Renal cortex interstitium (tissue), 15 donors: Measurements from ENCODE around the gene ZFAND2B. TPM values are rescaled to one million over a fixed set of nuclear protein-coding genes. Genes with fewer than 3 reads are reported as not detected.

Source experiments
- DNase-seq, 11 donors: peaks; one replicate each; pipeline ENCODE4 v3.0.0-alpha.2; 2013; ENCODE audit warnings: low read depth in 9 of 11, low spot score in 4 of 11; ENCODE audit errors: extremely low read depth in 1 of 11
- long read RNA-seq, 16 experiments: transcript quantifications; one replicate each; lab custom pipeline, GENCODE V29; 2026
- polyA plus RNA-seq, 3 donors: library from polyadenylated mRNA; unstranded; fragments of 120-200 nt; gene quantifications; one replicate each; pipeline ENCODE4 v1.2.1, GENCODE V29; 2013; ENCODE audit not compliant: insufficient read length in 3 of 3

ZFAND2B gene
- polyA plus RNA-seq, result 10 to 100 TPM; 36.1 to 50.4 (median 43.0) TPM
- long read RNA-seq, donor 1, partial matches to known transcripts, result 6 of 20 reads
- long read RNA-seq, donor 1, other reads (novel, unspliced or antisense), result 0 of 20 reads
- long read RNA-seq, donor 2, transcript ZFAND2B-201 (9 exons, 1,314 nt), result major isoform, 5 of 19 reads
- long read RNA-seq, donor 2, partial matches to known transcripts, result 5 of 19 reads
- long read RNA-seq, donor 2, other reads (novel, unspliced or antisense), result 0 of 19 reads
- long read RNA-seq, donor 3, transcript ZFAND2B-212 (10 exons, 1,199 nt), result minor isoform, 6 of 20 reads
- long read RNA-seq, donor 3, transcript ZFAND2B-201 (9 exons, 1,314 nt), result major isoform, 8 of 20 reads
- long read RNA-seq, donor 3, partial matches to known transcripts, result 0 of 20 reads
- long read RNA-seq, donor 3, other reads (novel, unspliced or antisense), result 0 of 20 reads
- long read RNA-seq, donor 4, partial matches to known transcripts, result 0 of 6 reads
- long read RNA-seq, donor 4, other reads (novel, unspliced or antisense), result 0 of 6 reads
- long read RNA-seq, donor 5, result 0 reads
- long read RNA-seq, donor 6, transcript ZFAND2B-212 (10 exons, 1,199 nt), result major isoform, 5 of 14 reads
- long read RNA-seq, donor 6, partial matches to known transcripts, result 0 of 14 reads
- long read RNA-seq, donor 6, other reads (novel, unspliced or antisense), result 0 of 14 reads
- long read RNA-seq, donor 7, transcript ZFAND2B-201 (9 exons, 1,314 nt), result major isoform, 5 of 19 reads
- long read RNA-seq, donor 7, partial matches to known transcripts, result 0 of 19 reads
- long read RNA-seq, donor 7, other reads (novel, unspliced or antisense), result 0 of 19 reads
- long read RNA-seq, donor 8, transcript ZFAND2B-208 (5 exons, 2,021 nt), result minor isoform, 6 of 33 reads
- long read RNA-seq, donor 8, transcript ZFAND2B-201 (9 exons, 1,314 nt), result major isoform, 9 of 33 reads
- long read RNA-seq, donor 8, partial matches to known transcripts, result 5 of 33 reads
- long read RNA-seq, donor 8, other reads (novel, unspliced or antisense), result 0 of 33 reads
- long read RNA-seq, donor 9, transcript ZFAND2B-201 (9 exons, 1,314 nt), result major isoform, 5 of 15 reads
- long read RNA-seq, donor 9, partial matches to known transcripts, result 0 of 15 reads
- long read RNA-seq, donor 9, other reads (novel, unspliced or antisense), result 0 of 15 reads
- long read RNA-seq, donor 10, transcript ZFAND2B-201 (9 exons, 1,314 nt), result major isoform, 7 of 14 reads
- long read RNA-seq, donor 10, transcript ZFAND2B-212 (10 exons, 1,199 nt), result minor isoform, 5 of 14 reads
- long read RNA-seq, donor 10, partial matches to known transcripts, result 0 of 14 reads
- long read RNA-seq, donor 10, other reads (novel, unspliced or antisense), result 0 of 14 reads
- long read RNA-seq, donor 11, partial matches to known transcripts, result 0 of 10 reads
- long read RNA-seq, donor 11, other reads (novel, unspliced or antisense), result 0 of 10 reads
- long read RNA-seq, donor 12, partial matches to known transcripts, result 0 of 8 reads
- long read RNA-seq, donor 12, other reads (novel, unspliced or antisense), result 0 of 8 reads
- long read RNA-seq, donor 13, transcript ZFAND2B-212 (10 exons, 1,199 nt), result major isoform, 11 of 50 reads
- long read RNA-seq, donor 13, transcript ZFAND2B-201 (9 exons, 1,314 nt), result minor isoform, 9 of 50 reads
- long read RNA-seq, donor 13, transcript ZFAND2B-208 (5 exons, 2,021 nt), result minor isoform, 5 of 50 reads
- long read RNA-seq, donor 13, partial matches to known transcripts, result 13 of 50 reads
- long read RNA-seq, donor 13, other reads (novel, unspliced or antisense), result 0 of 50 reads
- long read RNA-seq, donor 14, transcript ZFAND2B-212 (10 exons, 1,199 nt), result major isoform, 6 of 19 reads
- long read RNA-seq, donor 14, transcript ZFAND2B-201 (9 exons, 1,314 nt), result major isoform, 6 of 19 reads
- long read RNA-seq, donor 14, partial matches to known transcripts, result 0 of 19 reads
- long read RNA-seq, donor 14, other reads (novel, unspliced or antisense), result 0 of 19 reads
- long read RNA-seq, donor 15, partial matches to known transcripts, result 0 of 8 reads
- long read RNA-seq, donor 15, other reads (novel, unspliced or antisense), result 0 of 8 reads
- long read RNA-seq, donor 16, transcript ZFAND2B-201 (9 exons, 1,314 nt), result minor isoform, 8 of 82 reads
- long read RNA-seq, donor 16, transcript ZFAND2B-212 (10 exons, 1,199 nt), result major isoform, 13 of 82 reads
- long read RNA-seq, donor 16, partial matches to known transcripts, result 42 of 82 reads
- long read RNA-seq, donor 16, other reads (novel, unspliced or antisense), result 5 of 82 reads

- peak; percentile 86 to 95 (median 93) for DNase-seq
Measured at GRCh38 chr2:219206328-219207133, at the start of gene ZFAND2B. Gene ZFAND2B, plus strand, starts transcription at chr2:219206782. Its CDS starts 206 bp downstream, at chr2:219206988.

GRCh38 chr2:219157396-219157795 is 49.2 kb upstream of the ZFAND2B start:
- DNase-seq, result no peak

- DNase-seq, result no peak
Measured at GRCh38 chr2:219158025-219158424, 48.6 kb upstream of the ZFAND2B start.

- no peak for DNase-seq
Measured at GRCh38 chr2:219158586-219158985, 48.0 kb upstream of the ZFAND2B start.

- no peak for DNase-seq
Measured at GRCh38 chr2:219159771-219160185, 46.8 kb upstream of the ZFAND2B start.

GRCh38 chr2:219160186-219161017 is 46.2 kb upstream of the ZFAND2B start, which contains the start of gene NHEJ1:
Gene NHEJ1, minus strand, starts transcription at chr2:219160815. Its CDS starts 2,453 bp downstream, at chr2:219158362.
- DNase-seq, result peak in 10 of 11 donors; percentile 82 to 91 (median 85)

GRCh38 chr2:219161097-219161496 is 45.5 kb upstream of the ZFAND2B start:
- no peak for DNase-seq

GRCh38 chr2:219163156-219163555 is 43.4 kb upstream of the ZFAND2B start:
- DNase-seq, result no peak

GRCh38 chr2:219165058-219165911 is 41.3 kb upstream of the ZFAND2B start:
- no peak for DNase-seq

- no peak for DNase-seq
Measured at GRCh38 chr2:219167997-219168396, 38.6 kb upstream of the ZFAND2B start.

- no peak for DNase-seq
Measured at GRCh38 chr2:219168526-219168925, 38.1 kb upstream of the ZFAND2B start.

GRCh38 chr2:219168932-219169331 is 37.6 kb upstream of the ZFAND2B start:
- no peak for DNase-seq

GRCh38 chr2:219169930-219170654 is 36.5 kb upstream of the ZFAND2B start, which contains the start of gene SLC23A3:
Gene SLC23A3, minus strand, starts transcription at chr2:219170029. Its CDS starts 45 bp downstream, at chr2:219169984.
- DNase-seq, result no peak

GRCh38 chr2:219171231-219171651 is 35.3 kb upstream of the ZFAND2B start:
- DNase-seq, result peak in 5 of 11 donors; percentile 25 to 51 (median 33)
